GM12865 (cell line): ENCODE measurements around the gene DENND5A.

Experiments used
- DNase-seq: peaks from one replicate; pipeline ENCODE4 v3.0.0; 2010; ENCODE audit warnings: low read depth
- H3K4me3 ChIP-seq: 2 replicates; pipeline ENCODE4 v1.5.1; 2011; ENCODE audit warnings: mild to moderate bottlenecking, low read depth, low read length, control low read depth
- TF ChIP-seq, protein P1 (sequence below): IDR thresholded peaks from 2 replicates; pipeline ENCODE4 v1.5.1; 2011; ENCODE audit warnings: low read length, control low read depth, low read depth, inconsistent platforms; ENCODE audit not compliant: insufficient read depth; ENCODE audit errors: missing control alignments

The DENND5A gene

GRCh38 chr11:9148727-9149126 is 116.4 kb downstream of the DENND5A start:
- DNase-seq = no peak
- no peak overlapping the region for H3K4me3 ChIP-seq
- TF ChIP-seq, protein P1, sequence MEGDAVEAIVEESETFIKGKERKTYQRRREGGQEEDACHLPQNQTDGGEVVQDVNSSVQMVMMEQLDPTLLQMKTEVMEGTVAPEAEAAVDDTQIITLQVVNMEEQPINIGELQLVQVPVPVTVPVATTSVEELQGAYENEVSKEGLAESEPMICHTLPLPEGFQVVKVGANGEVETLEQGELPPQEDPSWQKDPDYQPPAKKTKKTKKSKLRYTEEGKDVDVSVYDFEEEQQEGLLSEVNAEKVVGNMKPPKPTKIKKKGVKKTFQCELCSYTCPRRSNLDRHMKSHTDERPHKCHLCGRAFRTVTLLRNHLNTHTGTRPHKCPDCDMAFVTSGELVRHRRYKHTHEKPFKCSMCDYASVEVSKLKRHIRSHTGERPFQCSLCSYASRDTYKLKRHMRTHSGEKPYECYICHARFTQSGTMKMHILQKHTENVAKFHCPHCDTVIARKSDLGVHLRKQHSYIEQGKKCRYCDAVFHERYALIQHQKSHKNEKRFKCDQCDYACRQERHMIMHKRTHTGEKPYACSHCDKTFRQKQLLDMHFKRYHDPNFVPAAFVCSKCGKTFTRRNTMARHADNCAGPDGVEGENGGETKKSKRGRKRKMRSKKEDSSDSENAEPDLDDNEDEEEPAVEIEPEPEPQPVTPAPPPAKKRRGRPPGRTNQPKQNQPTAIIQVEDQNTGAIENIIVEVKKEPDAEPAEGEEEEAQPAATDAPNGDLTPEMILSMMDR = no peak

DNA sequence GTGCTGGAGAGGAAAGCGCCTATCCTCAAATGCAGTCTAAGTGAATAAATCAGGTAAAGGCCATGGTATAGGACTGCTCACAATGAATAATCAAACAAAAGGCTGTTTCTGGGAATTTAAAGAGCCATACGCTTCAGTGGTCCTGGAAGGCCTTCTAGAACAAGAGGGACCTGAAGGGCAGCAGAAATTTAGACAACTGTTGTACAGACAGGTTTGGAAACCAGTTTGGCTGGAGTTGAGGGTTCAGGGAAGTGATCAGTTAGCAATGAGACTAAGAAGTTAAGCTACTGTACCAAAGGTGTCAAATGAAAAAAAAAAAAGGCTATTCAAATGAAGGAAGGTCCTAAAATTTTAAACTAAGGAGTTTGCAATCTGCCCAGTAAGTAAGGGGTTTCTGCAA is 117.1 kb downstream of the DENND5A start:
- TF ChIP-seq, protein P1 = no peak
- no peak overlapping the region for H3K4me3 ChIP-seq
- no peak for DNase-seq

DNA sequence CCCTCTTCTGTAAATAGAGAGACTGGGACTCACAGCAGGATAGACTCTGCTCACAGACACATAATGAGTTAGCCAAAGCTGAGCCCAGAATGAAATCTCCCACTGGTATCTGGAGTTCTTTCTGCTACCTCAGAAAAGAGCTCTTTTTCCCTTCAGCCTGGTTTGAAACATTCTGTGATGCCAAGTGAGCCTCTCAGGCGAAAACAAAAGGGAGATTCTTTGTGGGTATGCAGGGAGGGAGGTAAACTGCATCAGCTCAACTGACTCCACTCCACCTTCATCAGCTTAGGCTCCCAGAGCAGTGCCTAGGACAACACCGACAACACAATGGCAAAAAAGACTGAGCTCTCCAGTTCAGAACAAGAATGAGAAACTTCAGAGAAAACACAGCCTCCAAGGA is 118.7 kb downstream of the DENND5A start:
- DNase-seq = no peak
- TF ChIP-seq, protein P1 = no peak
- H3K4me3 ChIP-seq = no peak overlapping the region

DNA sequence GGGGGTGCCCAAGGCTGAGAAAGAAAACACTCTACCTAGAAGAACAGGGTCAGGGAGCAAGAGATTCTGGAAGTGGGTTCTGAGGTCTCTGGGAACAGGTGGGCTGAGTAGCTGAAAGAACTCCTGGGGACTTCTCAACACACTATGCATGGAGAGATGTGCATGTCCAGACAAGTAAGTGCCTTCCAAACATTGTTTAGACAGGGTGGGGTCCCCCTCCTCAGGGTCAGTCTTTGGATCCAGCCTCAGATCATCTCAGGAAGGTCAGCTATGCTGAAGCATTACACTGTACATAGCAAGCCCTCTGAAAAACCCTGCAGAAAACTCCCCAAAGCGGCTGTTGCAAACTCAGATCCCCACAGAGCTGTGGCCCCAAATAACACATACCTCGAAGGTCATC is 119.9 kb downstream of the DENND5A start:
- TF ChIP-seq, protein P1 = no peak
- no peak for DNase-seq
- no peak overlapping the region for H3K4me3 ChIP-seq

DNA sequence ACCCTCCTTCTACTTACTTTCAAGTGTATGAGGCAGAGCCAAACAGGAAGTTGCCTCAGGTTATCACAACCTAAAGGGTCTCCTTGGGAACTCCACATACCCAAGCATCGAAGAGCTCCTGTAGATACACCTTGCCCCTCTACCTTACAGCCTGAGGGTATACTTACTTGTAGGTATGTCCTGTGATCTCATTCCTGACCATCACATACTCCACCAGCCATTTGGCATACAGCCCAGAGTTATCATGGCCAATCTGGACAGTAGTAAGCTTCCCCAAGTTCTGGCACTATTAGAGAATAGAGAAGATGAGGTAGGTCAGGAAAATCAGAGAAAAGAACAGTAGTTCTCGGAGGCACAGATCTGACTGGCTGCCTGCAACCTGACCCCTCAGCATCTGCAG is 120.3 kb downstream of the DENND5A start:
- DNase-seq = no peak
- TF ChIP-seq, protein P1 = no peak
- no peak overlapping the region for H3K4me3 ChIP-seq

GRCh38 chr11:9143721-9144120 is 121.4 kb downstream of the DENND5A start:
- H3K4me3 ChIP-seq = no peak overlapping the region
- TF ChIP-seq, protein P1 = no peak
- no peak for DNase-seq

DNA sequence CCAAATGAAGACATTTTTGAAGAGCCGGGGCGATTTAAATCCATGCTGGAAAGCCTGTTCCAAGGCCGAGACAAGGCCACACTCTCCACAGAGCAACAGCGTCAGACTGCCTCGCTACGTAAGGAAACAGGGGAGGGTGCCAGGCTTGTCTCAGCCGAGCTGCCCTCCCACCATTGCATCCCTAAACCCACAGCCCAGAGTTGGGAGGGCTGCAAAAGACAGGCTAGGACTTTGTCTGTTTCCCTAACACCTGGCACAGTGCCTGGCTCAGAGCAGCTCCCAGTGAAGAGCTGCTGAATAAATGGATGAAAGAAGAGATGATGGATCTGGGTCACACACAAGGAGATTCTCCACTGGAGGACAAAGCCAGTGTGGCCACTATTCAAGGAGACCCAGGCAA is 122.4 kb downstream of the DENND5A start:
- TF ChIP-seq, protein P1 = no peak
- DNase-seq = no peak
- no peak overlapping the region for H3K4me3 ChIP-seq
